Measurements from ENCODE around the gene TRIP6.

Gene TRIP6, protein sequence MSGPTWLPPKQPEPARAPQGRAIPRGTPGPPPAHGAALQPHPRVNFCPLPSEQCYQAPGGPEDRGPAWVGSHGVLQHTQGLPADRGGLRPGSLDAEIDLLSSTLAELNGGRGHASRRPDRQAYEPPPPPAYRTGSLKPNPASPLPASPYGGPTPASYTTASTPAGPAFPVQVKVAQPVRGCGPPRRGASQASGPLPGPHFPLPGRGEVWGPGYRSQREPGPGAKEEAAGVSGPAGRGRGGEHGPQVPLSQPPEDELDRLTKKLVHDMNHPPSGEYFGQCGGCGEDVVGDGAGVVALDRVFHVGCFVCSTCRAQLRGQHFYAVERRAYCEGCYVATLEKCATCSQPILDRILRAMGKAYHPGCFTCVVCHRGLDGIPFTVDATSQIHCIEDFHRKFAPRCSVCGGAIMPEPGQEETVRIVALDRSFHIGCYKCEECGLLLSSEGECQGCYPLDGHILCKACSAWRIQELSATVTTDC

GRCh38 chr7:100867040-100867775, at the start of gene TRIP6:
Gene TRIP6 (plus strand): TSS chr7:100867387. CDS start chr7:100867498, 111 bp downstream.
- peak; percentile 69 for DNase-seq

- no peak for DNase-seq
These were observed 48.8 kb upstream of the TRIP6 start for GRCh38 chr7:100818366-100818765.

DNA sequence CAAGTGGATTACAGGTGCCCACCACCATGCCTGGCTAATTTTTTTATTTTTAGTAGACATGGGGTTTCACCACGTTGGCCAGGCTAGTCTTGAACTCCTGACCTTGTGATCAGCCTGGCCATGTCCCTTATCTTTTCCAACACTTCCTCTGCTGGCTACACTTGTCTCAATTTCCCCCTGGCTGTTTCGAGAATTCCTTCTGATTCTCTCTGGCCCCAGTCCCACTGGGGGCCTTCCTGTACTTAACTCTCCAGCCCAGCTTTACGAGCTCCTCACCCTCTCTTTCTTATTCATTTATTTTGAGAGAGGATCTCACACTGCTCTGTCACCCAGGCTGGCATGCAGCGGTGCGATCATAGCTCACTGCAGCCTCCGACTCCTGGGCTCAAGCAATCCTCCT, 48.4 kb upstream of the TRIP6 start:
- DNase-seq: no peak

DNA sequence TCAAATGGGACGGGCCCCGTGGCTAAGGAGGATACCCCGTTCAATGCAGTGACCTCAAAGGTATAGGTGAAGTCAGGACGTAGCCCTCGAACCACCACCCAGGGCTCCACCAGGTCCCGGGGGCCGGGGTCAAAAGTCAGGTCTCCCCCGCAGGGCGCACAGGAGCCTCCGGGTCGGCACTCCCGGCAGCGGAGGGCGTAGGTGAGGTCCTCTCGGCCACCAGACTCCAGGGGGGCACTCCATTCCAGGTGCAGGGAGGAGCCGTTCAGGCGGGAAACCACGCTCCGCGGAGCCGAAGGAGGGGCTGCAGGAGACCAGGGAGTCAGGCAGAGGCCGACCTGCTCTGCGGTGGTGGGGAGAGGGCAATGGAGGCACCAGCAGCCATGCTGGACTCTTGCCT, 47.6 kb upstream of the TRIP6 start:
- no peak for DNase-seq

- no peak for DNase-seq
These were observed 44.7 kb upstream of the TRIP6 start for GRCh38 chr7:100822236-100823139.

- no peak for DNase-seq
These were observed 44.1 kb upstream of the TRIP6 start for GRCh38 chr7:100823140-100823525.

DNA sequence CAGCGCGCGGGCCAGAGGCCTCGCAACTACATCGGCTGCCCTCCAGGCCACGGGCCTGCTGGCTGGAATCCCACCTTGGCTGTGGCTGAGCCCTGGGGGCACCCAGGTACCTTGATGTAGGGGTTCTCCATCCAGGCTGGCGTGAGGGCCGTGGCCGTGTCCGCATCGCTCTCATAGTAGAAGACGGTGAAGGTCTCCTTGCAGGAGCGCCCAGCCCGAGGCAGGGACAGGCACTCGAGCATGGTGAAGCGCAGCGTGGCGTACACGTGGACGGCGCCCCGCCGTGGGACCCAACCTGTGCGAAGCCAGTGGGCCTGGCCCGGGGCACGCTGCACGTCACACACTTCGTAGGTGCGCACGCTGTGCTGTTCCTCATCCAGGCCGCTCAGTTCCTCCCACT, 43.7 kb upstream of the TRIP6 start:
- no peak for DNase-seq

- no peak for DNase-seq
These were observed 42.5 kb upstream of the TRIP6 start for GRCh38 chr7:100824499-100825214.

- no peak for DNase-seq
These were observed 41.9 kb upstream of the TRIP6 start for GRCh38 chr7:100825215-100825671.

DNA sequence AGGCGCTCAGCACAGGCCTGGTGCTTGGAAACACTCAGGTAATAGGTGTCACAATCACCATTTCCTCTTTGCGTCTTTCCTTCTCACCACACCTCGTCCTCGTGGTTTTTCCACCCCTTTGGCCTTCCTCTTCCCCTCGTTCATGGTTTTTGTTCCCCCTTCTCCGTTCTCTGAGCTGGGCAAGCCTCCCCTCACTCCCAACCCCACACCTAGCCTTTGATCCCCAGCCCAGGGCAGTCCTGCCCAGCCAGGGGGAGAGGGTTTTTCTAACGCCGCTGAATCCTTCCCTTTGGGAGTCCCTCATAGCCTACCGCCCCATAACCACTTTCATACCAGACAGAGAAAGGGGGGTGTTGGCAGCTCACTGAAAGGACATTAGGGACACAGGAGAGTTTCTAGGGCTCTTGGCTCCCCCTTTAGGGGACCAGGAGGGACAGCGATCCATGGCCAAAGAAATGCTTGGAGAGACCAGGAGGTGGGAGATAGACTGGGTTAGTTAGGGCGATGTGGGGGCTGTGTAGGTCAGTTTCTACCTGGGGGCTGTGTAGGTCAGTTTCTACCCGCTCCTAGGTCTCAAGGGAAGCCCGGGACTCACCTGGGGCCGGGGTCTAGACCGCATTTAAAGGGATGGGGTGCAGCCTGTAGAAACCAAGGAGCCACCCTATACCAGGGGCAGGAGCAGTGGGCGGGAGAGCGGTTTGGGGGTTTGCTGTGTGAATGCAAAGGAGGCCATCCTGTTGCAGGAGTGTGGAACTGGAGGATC, 41.3 kb upstream of the TRIP6 start:
- DNase-seq: no peak

DNA sequence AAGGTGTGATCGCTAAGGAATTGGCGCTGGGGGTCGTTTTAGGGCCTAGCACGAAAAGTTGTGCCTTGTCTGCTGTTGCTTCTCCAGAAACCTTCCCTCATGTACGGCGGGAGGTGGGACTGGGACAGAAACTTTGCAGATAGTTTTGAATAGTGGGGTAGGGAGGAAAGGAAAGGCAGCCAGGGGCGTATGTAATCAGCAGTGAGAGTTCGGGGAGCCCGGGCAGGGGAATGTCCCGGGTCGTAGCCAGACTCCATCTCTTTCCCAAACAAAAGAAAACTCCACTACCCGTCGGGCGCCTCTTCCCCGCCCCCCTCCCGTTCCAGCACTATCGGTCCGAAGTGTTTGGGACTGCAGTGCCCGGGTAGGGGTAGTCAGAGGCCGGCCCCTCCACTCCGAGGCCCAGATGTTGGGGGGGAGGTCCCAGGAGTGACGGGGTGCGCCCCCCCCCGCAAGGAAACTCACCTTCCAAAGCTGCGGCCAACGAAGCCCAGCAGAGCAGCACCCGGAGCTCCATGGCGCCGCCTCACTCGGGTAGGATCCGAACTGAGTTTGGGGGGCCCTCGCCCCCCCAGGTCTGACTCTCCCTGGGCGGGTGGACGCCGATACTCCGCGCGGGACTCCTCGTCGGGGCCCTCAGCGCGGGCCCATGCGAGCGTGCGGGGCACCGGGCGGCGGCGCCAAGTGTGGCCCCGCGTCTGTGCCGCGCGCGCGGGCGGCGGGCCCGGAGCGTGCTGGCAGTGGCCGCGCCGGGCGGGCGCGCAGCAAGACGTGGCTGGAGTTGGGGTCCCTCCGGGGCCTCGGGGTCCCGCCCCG, 40.5 kb upstream of the TRIP6 start:
- no peak for DNase-seq

GRCh38 chr7:100827330-100828226, 39.6 kb upstream of the TRIP6 start, which contains the start of gene EPHB4:
Gene EPHB4 (minus strand): TSS chr7:100827523. CDS start chr7:100827030, 493 bp downstream.
- no peak for DNase-seq

DNA sequence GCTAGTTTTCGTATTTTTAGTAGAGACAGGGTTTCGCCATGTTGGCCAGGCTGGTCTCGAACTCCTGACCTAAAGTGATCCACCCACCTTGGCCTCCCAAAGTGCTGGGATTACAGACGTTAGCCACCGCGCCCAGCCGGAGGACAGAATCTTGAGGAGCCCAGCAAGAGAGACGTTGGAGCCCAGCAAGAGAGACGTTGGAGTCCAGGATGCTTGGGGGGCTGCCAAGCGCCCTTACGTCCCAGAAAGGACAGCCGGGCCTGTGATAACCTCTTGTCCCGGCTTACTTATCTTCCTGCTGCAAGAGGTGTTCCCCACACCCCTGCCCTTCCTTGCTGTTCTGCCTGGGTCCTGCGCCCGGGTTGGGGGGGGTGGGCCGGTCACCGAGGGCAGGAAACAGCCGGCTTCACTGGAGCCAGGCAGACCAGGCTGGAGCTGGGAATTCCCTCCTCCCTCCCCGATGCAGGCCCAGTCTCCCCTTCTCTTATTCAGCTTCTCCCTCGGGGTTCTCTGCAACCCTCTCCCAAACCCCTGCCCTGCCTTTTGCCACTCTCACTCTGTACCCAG, 38.0 kb upstream of the TRIP6 start:
- DNase-seq: no peak

DNA sequence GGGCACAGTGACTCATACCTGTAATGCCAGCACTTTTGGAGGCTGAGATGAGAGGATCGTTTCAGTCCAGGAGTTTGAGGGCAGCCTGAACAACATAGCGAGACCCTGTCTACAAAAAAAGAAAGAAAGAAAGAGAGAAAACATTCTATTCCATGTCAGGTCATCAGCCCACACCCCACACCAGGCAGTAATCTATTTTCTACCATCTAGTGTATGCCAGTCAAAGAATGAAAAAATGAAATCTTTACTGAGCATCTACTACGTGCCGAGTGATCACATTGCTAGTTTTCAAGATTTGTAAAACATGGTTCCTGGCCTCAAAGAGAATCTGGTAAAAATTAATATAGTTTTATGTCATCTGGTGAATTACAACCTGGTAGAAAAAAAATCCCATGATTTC, 36.8 kb upstream of the TRIP6 start:
- DNase-seq: no peak

DNA sequence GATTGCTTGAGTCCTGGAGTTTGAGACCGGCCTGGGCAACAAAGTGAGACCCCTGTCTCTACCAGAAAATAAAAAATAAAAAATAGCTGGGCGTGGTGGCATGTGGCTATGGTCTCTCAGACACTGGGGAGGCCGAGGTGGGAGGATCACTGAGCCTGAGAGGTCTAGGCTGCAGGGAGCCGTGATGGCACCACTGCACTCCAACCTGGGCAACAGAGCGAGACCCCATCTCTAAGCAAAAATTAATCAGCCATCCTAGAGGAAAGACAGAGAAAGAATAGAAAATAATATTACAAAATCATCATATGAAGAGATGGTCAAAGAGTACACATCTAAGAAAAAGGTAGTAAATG, 34.9 kb upstream of the TRIP6 start:
- DNase-seq: no peak

DNA sequence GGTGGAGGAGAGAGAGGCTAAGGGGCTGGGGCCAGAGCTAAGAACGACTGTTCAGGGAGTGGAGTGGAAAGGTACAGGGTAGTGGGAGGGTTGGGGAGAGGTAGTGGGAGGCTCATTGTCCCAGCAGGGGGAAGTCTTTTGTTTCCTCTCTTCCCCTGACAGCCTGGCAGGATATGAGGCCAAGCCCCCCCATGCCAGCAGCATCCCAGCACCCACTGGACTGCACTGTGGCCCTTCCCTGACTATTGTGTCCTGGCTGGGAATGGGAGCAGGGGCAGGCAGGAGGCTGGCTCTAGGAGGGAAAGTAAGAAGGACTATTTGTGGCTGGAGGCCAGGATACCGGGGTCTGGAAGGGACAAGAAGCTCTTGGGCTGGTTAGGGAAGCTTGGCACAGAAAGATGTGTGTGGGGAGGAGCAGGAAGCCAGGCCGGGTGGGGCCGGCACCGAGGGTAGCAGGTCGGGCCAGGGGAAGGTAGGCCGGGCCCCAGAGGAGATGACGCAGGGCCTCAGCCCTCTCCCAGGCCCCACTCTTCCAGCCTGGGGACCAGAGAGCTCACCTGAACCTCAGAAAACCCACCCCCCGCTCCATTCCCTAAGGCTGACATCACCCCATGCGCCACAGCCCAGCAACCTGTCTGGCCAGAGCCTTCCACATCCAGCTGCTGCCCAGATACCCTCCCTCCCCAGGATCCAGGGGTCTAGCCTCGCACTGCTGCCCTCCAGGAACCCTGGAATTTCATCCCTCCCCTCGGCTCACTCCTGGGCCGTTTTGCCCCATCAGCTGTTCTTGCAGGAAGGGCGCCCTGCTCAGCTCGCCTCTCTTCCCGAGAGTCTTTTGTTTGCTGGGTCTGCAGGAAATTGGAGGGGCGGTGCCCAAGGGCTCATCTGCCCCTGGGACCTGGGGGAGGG, 31.0 kb upstream of the TRIP6 start:
- DNase-seq: no peak

- no peak for DNase-seq
These were observed 30.4 kb upstream of the TRIP6 start for GRCh38 chr7:100836812-100837098.
